Heart left ventricle (tissue), 13 donors: Measurements from ENCODE around the gene MLLT10.

Experiments used
- CTCF ChIP-seq, 12 donors: fragments of 200-600 bp; sonication (generic) in 4 of 12; IDR thresholded peaks; one replicate each; pipeline versions ENCODE4 v1.5.0 to v1.8.0; 2018 to 2022; ENCODE audit warnings: antibody characterized with exemption in 12 of 12, mild to moderate bottlenecking in 5 of 12
- POLR2A ChIP-seq, 2 donors: fragments of 450-650 bp; IDR thresholded peaks; one replicate each; pipeline ENCODE4 v1.6.1; 2017; ENCODE audit warnings: antibody characterized with exemption in 2 of 2, mild to moderate bottlenecking in 2 of 2, moderate library complexity in 2 of 2
- donor health status: ischemic (EF 13 %, LVEDD 7.1; RV severe dilation, severe dysfunction).
- donor health status: DM: no; HTN: yes; CAD: no.
- donor health status: DM: no; HTN: no; CAD: no.
- donor health status: ischemic (EF 25% LVEDD 6.9; RV normal size, moderate dysfunction).
- donor health status: ischemic (EF 25% LVEDD 5.7; RV mildly dilated, moderate dysfunction).
- donor health status: ischemic (EF 35%, LVEDD 5.7; RV mildly dilated, moderate dysfunction).
- donor health status: nonischemic (EF 11% LVEDD 7.7; RV severe dilation, severe dysfunction).
- donor health status: DM: yes; HTN: yes; CAD: no.
- donor health status: PGD.
- donor health status: ischemic (EF 29% LVEDD 5.4; RV normal size, mild dysfunction).
- donor health status: nonischemic (EF 23%, LVEDD 6.1; RV moderate dilation, normal function).

- TF ChIP-seq CTCF (IDR thresholded peaks at IDR 0.05) (no peak), POLR2A (IDR thresholded peaks at IDR 0.05) (no peak)
Observed at GRCh38 chr10:21721000-21721665, 187.1 kb downstream of the MLLT10 start.
